Breast epithelium (tissue), 4 donors: ENCODE data around the gene CAMK1G. TPM values are rescaled to one million over a fixed set of nuclear protein-coding genes. Genes with fewer than 3 reads are reported as not detected.

Experiments used
- DNase-seq, 2 donors: peaks; one replicate each; pipeline ENCODE4 v3.0.0-alpha.2; 2019; ENCODE audit warnings: low spot score in 2 of 2
- H3K27ac ChIP-seq, 2 donors: fragments of 200-600 bp; sonication (generic) in 1 of 2; one replicate each; pipeline ENCODE4 v1.5.1; 2016 to 2019; ENCODE audit warnings: mild to moderate bottlenecking in 1 of 2
- H3K27me3 ChIP-seq, 2 donors: fragments of 200-600 bp; sonication (generic) in 1 of 2; one replicate each; pipeline versions ENCODE4 v1.5.1 to v1.6.0; 2017 to 2019; ENCODE audit warnings: control low read depth in 1 of 2, mild to moderate bottlenecking in 1 of 2
- H3K36me3 ChIP-seq: fragments of 200-600 bp; one replicate; pipeline ENCODE4 v1.5.1; 2019
- H3K4me1 ChIP-seq, 2 donors: fragments of 200-600 bp; sonication (generic); one replicate each; pipeline ENCODE4 v1.5.1; 2016 to 2019; ENCODE audit warnings: control low read depth in 1 of 2
- H3K4me3 ChIP-seq, 3 donors: fragments of 200-600 bp; sonication (generic); 1 replicate in 2 of 3; 2 replicates in 1 of 3; pipeline ENCODE4 v1.5.1; 2016 to 2019; ENCODE audit warnings: mild to moderate bottlenecking in 3 of 3, moderate library complexity in 2 of 3
- H3K9me3 ChIP-seq, 2 donors: fragments of 200-600 bp; sonication (generic) in 1 of 2; one replicate each; pipeline ENCODE4 v1.5.1; 2016 to 2019; ENCODE audit warnings: control low read depth in 1 of 2
- CTCF ChIP-seq, 3 donors: fragments of 450-650 bp; IDR thresholded peaks; one replicate each; pipeline ENCODE4 v1.5.1; 2016 to 2017; ENCODE audit warnings: antibody characterized with exemption in 3 of 3, mild to moderate bottlenecking in 3 of 3, moderate library complexity in 3 of 3
- POLR2A ChIP-seq: fragments of 450-650 bp; IDR thresholded peaks from one replicate; pipeline ENCODE4 v1.6.1; 2016; ENCODE audit warnings: antibody characterized with exemption, mild to moderate bottlenecking, moderate library complexity
- POLR2AphosphoS5 ChIP-seq, 3 donors: sonication (generic); formaldehyde crosslinking; IDR thresholded peaks; one replicate each; pipeline ENCODE4 v1.6.1; 2017; ENCODE audit warnings: antibody characterized with exemption in 3 of 3
- intact Hi-C: fragments of 100-400 bp; cut with DNase I; formaldehyde crosslinking; loops from one replicate; pipeline ENCODE4 v1.15.1; 2023; ENCODE audit warnings: low total_unique reads
- total RNA-seq, 3 donors: library from RNA; depleted of rRNA; stranded (reverse); fragments of >200 nt; gene quantifications; one replicate each; pipeline ENCODE4 v1.1.0, GENCODE V29; 2016

CAMK1G gene
- total RNA-seq, 3 donors from 2014 or later: 0.16 to 1.8 TPM; not detected in 1

- no peak for TF ChIP-seq POLR2A
- no peak for TF ChIP-seq POLR2AphosphoS5 (IDR thresholded peaks at IDR 0.05)
- TF ChIP-seq CTCF (IDR thresholded peaks at IDR 0.05): no peak
- intact Hi-C loops: no loop called here
- H3K4me1 ChIP-seq: no peaks in the 10 kb centered on the region
- H3K27me3 ChIP-seq: no peaks in the 10 kb centered on the region
- H3K9me3 ChIP-seq: no peaks in the 10 kb centered on the region
- no peak overlapping the region for H3K4me3 ChIP-seq
- H3K27ac ChIP-seq: no peak overlapping the region
- DNase-seq: no peak
- H3K36me3 ChIP-seq: no peaks in the 10 kb centered on the region
Observed at GRCh38 chr1:209662879-209663327, 79.4 kb downstream of the CAMK1G start.

Other genes starting within 250 kb of the CAMK1G start
- gene LAMB3, start 68.7 kb downstream of the CAMK1G start, total RNA-seq: 10 to 100 TPM; 23.9 to 48.0 (median 35.6) TPM
- gene G0S2, start 91.7 kb downstream of the CAMK1G start, total RNA-seq: 1,000 to 10,000 TPM in 1 of 3 donors, 100 to 1,000 TPM in 2; 198 to 1,307 (median 636) TPM
- 10 to 100 TPM in 1 of 3 donors, 1 to 10 TPM in 1, under 1 TPM in 1; 0.88 to 90.1 (median 7.5) TPM for gene HSD11B1, start 121.1 kb downstream of the CAMK1G start, total RNA-seq
- gene TRAF3IP3, start 172.3 kb downstream of the CAMK1G start, total RNA-seq: 1 to 10 TPM; 3.6 to 4.6 (median 4.4) TPM
- 1 to 10 TPM in 2 of 3 donors, under 1 TPM in 1; 0.64 to 3.1 (median 2.0) TPM for gene C1orf74, start 200.8 kb downstream of the CAMK1G start, total RNA-seq
- gene IRF6, start 222.4 kb downstream of the CAMK1G start, total RNA-seq: 10 to 100 TPM in 2 of 3 donors, 1 to 10 TPM in 1; 1.9 to 81.8 (median 42.9) TPM
- 10 to 100 TPM in 2 of 3 donors, 1 to 10 TPM in 1; 6.4 to 15.5 (median 11.1) TPM for gene UTP25, start 244.3 kb downstream of the CAMK1G start, total RNA-seq